ENCODE data around the gene DEPDC4.

DNA sequence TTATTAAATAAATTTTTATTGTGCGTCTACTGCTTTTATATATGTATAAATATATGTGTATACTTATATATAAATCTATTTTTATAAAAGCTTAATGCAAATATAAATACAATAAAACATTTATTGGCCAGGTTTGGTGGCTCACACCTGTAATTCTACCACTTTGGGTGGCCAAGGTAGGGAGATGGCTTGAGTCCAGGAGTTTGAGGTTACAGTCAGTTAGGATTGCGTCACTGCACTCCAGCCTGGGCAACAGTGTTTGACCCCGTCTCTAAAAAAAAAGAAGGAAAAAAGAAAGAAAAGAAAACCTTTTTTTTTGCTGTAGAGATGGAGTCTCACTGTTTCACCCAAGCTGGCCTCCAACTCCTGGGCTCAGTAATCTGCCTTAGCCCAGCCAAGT lies 45.4 kb downstream of the DEPDC4 start:
- TF ChIP-seq TP53 (CRISPR knock-in tag; IDR thresholded peaks at IDR 0.05): no peak
- no peak for TF ChIP-seq CTCF (IDR thresholded peaks at IDR 0.05)
- TF ChIP-seq MAFK (IDR thresholded peaks at IDR 0.05; ENCODE audit: partially characterized antibody): no peak
- TF ChIP-seq, protein P1, sequence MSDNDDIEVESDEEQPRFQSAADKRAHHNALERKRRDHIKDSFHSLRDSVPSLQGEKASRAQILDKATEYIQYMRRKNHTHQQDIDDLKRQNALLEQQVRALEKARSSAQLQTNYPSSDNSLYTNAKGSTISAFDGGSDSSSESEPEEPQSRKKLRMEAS (IDR thresholded peaks at IDR 0.05): no peak
- TF ChIP-seq RCOR1 (IDR thresholded peaks at IDR 0.05; ENCODE audit: low read depth, low read length): no peak
- no peak for TF ChIP-seq KDM1A (IDR thresholded peaks at IDR 0.05; ENCODE audit: low read depth)
- TF ChIP-seq RFX5 (IDR thresholded peaks at IDR 0.05): no peak
- no peak for TF ChIP-seq EP300 (IDR thresholded peaks at IDR 0.05)
